ENCODE measurements around the gene GPC6. TPM values are rescaled to one million over a fixed set of nuclear protein-coding genes. Genes with fewer than 3 reads are reported as not detected.

The GPC6 gene
- polyA plus RNA-seq, 1 of the 3 experiments (the other 2 are of a cell fraction), result 6.7 TPM

DNA sequence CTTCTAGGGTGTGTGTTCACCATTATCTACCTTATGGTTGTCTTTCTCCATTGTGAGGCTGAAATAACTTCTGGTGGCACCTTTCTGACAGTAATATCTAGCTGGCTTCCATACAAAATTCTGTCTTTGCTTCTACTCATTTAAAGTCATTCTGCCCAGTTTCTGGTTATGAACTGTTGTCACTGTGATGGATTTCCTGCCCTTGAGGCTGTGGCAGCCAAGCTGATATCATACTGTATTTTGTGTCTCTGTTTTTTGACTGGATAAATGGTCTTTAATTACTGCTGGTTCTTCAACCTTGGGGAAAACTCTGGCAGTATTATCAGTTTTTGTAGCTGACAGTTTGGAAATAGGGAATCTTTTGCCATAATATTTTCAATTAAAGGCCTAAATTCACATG lies 233.4 kb downstream of the GPC6 start:
- peak; percentile 57 for DNase-seq
- ChIA-PET CTCF (no interaction called here), POLR2A (interaction anchor here (1.1 kb wide), 1 partner anchor 9 kb away, joined by 3 read pairs; no protein-coding TSS in a partner anchor)
- TF ChIP-seq, protein P1, sequence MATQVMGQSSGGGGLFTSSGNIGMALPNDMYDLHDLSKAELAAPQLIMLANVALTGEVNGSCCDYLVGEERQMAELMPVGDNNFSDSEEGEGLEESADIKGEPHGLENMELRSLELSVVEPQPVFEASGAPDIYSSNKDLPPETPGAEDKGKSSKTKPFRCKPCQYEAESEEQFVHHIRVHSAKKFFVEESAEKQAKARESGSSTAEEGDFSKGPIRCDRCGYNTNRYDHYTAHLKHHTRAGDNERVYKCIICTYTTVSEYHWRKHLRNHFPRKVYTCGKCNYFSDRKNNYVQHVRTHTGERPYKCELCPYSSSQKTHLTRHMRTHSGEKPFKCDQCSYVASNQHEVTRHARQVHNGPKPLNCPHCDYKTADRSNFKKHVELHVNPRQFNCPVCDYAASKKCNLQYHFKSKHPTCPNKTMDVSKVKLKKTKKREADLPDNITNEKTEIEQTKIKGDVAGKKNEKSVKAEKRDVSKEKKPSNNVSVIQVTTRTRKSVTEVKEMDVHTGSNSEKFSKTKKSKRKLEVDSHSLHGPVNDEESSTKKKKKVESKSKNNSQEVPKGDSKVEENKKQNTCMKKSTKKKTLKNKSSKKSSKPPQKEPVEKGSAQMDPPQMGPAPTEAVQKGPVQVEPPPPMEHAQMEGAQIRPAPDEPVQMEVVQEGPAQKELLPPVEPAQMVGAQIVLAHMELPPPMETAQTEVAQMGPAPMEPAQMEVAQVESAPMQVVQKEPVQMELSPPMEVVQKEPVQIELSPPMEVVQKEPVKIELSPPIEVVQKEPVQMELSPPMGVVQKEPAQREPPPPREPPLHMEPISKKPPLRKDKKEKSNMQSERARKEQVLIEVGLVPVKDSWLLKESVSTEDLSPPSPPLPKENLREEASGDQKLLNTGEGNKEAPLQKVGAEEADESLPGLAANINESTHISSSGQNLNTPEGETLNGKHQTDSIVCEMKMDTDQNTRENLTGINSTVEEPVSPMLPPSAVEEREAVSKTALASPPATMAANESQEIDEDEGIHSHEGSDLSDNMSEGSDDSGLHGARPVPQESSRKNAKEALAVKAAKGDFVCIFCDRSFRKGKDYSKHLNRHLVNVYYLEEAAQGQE (IDR thresholded peaks at IDR 0.05; ENCODE audit: low read depth, low read length), result no peak
- TF ChIP-seq, protein P2, sequence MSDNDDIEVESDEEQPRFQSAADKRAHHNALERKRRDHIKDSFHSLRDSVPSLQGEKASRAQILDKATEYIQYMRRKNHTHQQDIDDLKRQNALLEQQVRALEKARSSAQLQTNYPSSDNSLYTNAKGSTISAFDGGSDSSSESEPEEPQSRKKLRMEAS (IDR thresholded peaks at IDR 0.05; ENCODE audit: low read depth), result no peak
- TF ChIP-seq TEAD4 (IDR thresholded peaks at IDR 0.05; ENCODE audit: borderline replicate concordance, insufficient read depth) (no peak), GABPA (IDR thresholded peaks at IDR 0.05; ENCODE audit: low read depth) (no peak), EZH2phosphoT487 (IDR thresholded peaks at IDR 0.05; ENCODE audit: borderline replicate concordance, low read depth) (no peak), NFIC (IDR thresholded peaks at IDR 0.05; ENCODE audit: borderline replicate concordance) (no peak), NRF1 (IDR thresholded peaks at IDR 0.05; ENCODE audit: low read depth, low read length) (no peak), SMC3 (IDR thresholded peaks at IDR 0.05; ENCODE audit: low read depth, low read length) (no peak), JUND (IDR thresholded peaks at IDR 0.05) (no peak), RAD21 (IDR thresholded peaks at IDR 0.05; ENCODE audit: low read length) (peak; percentile 39), SIN3A (IDR thresholded peaks at IDR 0.05; ENCODE audit: borderline replicate concordance, low read depth, low read length) (no peak), CHD2 (IDR thresholded peaks at IDR 0.05; ENCODE audit: low read length, partially characterized antibody) (no peak), RCOR1 (IDR thresholded peaks at IDR 0.05; ENCODE audit: low read length) (peak; percentile 81), YY1 (IDR thresholded peaks at IDR 0.05; ENCODE audit: low read depth) (no peak), ELF1 (IDR thresholded peaks at IDR 0.05) (no peak), TCF12 (IDR thresholded peaks at IDR 0.05) (peak; percentile 11; the same call in 1 of the 2 replicates), FOXJ3 (CRISPR knock-in tag; IDR thresholded peaks at IDR 0.05) (peak; percentile 79), POLR2AphosphoS5 (IDR thresholded peaks at IDR 0.05; ENCODE audit: low read depth, low read length) (no peak), EP300 (IDR thresholded peaks at IDR 0.05; ENCODE audit: borderline replicate concordance in 1 of 2, low read depth in 1 of 2, low read length in 1 of 2) (peak in 1 of 2 experiments; percentile 94; a peak in 2 of 4 replicates), GATA2 (CRISPR knock-in tag; IDR thresholded peaks at IDR 0.05) (peak; percentile 84), TAF1 (IDR thresholded peaks at IDR 0.05; ENCODE audit: borderline replicate concordance, low read depth, low read length) (no peak)
- TF ChIP-seq, protein P3, sequence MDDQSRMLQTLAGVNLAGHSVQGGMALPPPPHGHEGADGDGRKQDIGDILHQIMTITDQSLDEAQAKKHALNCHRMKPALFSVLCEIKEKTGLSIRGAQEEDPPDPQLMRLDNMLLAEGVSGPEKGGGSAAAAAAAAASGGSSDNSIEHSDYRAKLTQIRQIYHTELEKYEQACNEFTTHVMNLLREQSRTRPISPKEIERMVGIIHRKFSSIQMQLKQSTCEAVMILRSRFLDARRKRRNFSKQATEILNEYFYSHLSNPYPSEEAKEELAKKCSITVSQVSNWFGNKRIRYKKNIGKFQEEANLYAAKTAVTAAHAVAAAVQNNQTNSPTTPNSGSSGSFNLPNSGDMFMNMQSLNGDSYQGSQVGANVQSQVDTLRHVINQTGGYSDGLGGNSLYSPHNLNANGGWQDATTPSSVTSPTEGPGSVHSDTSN (IDR thresholded peaks at IDR 0.05), result no peak
- TF ChIP-seq, protein P4, sequence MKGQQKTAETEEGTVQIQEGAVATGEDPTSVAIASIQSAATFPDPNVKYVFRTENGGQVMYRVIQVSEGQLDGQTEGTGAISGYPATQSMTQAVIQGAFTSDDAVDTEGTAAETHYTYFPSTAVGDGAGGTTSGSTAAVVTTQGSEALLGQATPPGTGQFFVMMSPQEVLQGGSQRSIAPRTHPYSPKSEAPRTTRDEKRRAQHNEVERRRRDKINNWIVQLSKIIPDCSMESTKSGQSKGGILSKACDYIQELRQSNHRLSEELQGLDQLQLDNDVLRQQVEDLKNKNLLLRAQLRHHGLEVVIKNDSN (IDR thresholded peaks at IDR 0.05; ENCODE audit: borderline replicate concordance, low read depth), result no peak
- TF ChIP-seq, protein P5, sequence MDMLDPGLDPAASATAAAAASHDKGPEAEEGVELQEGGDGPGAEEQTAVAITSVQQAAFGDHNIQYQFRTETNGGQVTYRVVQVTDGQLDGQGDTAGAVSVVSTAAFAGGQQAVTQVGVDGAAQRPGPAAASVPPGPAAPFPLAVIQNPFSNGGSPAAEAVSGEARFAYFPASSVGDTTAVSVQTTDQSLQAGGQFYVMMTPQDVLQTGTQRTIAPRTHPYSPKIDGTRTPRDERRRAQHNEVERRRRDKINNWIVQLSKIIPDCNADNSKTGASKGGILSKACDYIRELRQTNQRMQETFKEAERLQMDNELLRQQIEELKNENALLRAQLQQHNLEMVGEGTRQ (IDR thresholded peaks at IDR 0.05; ENCODE audit: borderline replicate concordance, low read depth, low read length), result no peak
- TF ChIP-seq, protein P6, sequence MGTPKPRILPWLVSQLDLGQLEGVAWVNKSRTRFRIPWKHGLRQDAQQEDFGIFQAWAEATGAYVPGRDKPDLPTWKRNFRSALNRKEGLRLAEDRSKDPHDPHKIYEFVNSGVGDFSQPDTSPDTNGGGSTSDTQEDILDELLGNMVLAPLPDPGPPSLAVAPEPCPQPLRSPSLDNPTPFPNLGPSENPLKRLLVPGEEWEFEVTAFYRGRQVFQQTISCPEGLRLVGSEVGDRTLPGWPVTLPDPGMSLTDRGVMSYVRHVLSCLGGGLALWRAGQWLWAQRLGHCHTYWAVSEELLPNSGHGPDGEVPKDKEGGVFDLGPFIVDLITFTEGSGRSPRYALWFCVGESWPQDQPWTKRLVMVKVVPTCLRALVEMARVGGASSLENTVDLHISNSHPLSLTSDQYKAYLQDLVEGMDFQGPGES (IDR thresholded peaks at IDR 0.05; ENCODE audit: low read depth, low read length), result no peak
- TF ChIP-seq, protein P7, sequence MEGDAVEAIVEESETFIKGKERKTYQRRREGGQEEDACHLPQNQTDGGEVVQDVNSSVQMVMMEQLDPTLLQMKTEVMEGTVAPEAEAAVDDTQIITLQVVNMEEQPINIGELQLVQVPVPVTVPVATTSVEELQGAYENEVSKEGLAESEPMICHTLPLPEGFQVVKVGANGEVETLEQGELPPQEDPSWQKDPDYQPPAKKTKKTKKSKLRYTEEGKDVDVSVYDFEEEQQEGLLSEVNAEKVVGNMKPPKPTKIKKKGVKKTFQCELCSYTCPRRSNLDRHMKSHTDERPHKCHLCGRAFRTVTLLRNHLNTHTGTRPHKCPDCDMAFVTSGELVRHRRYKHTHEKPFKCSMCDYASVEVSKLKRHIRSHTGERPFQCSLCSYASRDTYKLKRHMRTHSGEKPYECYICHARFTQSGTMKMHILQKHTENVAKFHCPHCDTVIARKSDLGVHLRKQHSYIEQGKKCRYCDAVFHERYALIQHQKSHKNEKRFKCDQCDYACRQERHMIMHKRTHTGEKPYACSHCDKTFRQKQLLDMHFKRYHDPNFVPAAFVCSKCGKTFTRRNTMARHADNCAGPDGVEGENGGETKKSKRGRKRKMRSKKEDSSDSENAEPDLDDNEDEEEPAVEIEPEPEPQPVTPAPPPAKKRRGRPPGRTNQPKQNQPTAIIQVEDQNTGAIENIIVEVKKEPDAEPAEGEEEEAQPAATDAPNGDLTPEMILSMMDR (IDR thresholded peaks at IDR 0.05), result no peak
- Histone ChIP-seq H3K4me2 (no peak overlapping the region), H3F3A (replicated peaks; ENCODE audit: insufficient read depth) (no peaks in the 10 kb centered on the region), H3K9me2 (no peaks in the 10 kb centered on the region), H2AFZ (ENCODE audit: low read depth) (no peak overlapping the region), H3K4me1 (ENCODE audit: control insufficient read depth in 1 of 2, insufficient read depth in 2 of 2, low read depth in 1 of 2, low read length in 1 of 2) (peaks cover 0 to 17% of the 10 kb centered on the region in 2 experiments; a peak in 2 of 4 replicates), H3K36me3 (replicated peaks in 1 of 2; ENCODE audit: control insufficient read depth in 1 of 2, insufficient read depth in 2 of 2, low read length in 1 of 2) (peaks cover 0 to 5% of the 10 kb centered on the region in 2 experiments), H3K27ac (ENCODE audit: low read depth in 2 of 2, low read length in 1 of 2) (peak overlapping the region in 1 of 2 experiments; percentile 85; a peak in 2 of 4 replicates), H3K27me3 (ENCODE audit: insufficient read depth) (no peaks in the 10 kb centered on the region), H4K20me1 (ENCODE audit: insufficient read depth) (no peaks in the 10 kb centered on the region), H3K9me3 (no peaks in the 10 kb centered on the region), H3K79me2 (ENCODE audit: insufficient read depth) (no peaks in the 10 kb centered on the region; the same call in 1 of the 2 replicates), H3K9ac (no peak overlapping the region), H3K4me3 (ENCODE audit: low read depth in 2 of 2, low read length in 1 of 2) (no peak overlapping the region)
